GM12874 (cell line): ENCODE results near the gene RABEPK.

Experiments used
- TF ChIP-seq, protein P1 (sequence below): IDR thresholded peaks from 2 replicates; pipeline ENCODE4 v1.5.1; 2011; ENCODE audit warnings: low read depth, mild to moderate bottlenecking, control low read depth, low read length, moderate library complexity; ENCODE audit not compliant: insufficient read depth

The RABEPK gene

GRCh38 chr9:125189011-125189360 lies 11.4 kb upstream of the RABEPK start:
- TF ChIP-seq, protein P1, sequence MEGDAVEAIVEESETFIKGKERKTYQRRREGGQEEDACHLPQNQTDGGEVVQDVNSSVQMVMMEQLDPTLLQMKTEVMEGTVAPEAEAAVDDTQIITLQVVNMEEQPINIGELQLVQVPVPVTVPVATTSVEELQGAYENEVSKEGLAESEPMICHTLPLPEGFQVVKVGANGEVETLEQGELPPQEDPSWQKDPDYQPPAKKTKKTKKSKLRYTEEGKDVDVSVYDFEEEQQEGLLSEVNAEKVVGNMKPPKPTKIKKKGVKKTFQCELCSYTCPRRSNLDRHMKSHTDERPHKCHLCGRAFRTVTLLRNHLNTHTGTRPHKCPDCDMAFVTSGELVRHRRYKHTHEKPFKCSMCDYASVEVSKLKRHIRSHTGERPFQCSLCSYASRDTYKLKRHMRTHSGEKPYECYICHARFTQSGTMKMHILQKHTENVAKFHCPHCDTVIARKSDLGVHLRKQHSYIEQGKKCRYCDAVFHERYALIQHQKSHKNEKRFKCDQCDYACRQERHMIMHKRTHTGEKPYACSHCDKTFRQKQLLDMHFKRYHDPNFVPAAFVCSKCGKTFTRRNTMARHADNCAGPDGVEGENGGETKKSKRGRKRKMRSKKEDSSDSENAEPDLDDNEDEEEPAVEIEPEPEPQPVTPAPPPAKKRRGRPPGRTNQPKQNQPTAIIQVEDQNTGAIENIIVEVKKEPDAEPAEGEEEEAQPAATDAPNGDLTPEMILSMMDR, result no peak

- TF ChIP-seq, protein P1, result peak; percentile 83
Observed at GRCh38 chr9:125189361-125190289, 10.7 kb upstream of the RABEPK start, which contains the start of gene PPP6C. PPP6C (minus strand) TSS chr9:125189803; CDS start chr9:125189718, 85 bp downstream.

DNA sequence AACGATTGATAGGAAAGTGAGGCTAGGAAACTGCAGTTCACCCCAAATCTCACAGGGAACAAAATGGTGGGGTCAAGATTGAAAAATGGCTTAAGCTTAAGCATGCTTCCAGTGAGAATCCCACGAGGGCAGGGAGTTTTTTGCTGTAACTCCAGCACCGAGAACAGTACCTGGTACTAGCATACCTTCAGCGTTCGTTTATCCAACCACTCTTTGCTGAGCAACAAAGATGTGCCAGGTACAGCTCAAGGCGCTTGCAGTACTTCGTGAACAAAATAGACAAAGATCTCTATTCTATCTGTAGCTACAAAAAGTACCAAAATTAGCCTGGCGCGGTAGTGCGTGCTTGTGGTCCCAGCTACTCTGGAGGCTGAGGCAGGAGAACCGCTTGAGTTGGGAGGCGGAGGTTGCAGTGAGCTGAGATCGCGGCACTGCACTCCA lies 10.0 kb upstream of the RABEPK start:
- TF ChIP-seq, protein P1, result no peak

DNA sequence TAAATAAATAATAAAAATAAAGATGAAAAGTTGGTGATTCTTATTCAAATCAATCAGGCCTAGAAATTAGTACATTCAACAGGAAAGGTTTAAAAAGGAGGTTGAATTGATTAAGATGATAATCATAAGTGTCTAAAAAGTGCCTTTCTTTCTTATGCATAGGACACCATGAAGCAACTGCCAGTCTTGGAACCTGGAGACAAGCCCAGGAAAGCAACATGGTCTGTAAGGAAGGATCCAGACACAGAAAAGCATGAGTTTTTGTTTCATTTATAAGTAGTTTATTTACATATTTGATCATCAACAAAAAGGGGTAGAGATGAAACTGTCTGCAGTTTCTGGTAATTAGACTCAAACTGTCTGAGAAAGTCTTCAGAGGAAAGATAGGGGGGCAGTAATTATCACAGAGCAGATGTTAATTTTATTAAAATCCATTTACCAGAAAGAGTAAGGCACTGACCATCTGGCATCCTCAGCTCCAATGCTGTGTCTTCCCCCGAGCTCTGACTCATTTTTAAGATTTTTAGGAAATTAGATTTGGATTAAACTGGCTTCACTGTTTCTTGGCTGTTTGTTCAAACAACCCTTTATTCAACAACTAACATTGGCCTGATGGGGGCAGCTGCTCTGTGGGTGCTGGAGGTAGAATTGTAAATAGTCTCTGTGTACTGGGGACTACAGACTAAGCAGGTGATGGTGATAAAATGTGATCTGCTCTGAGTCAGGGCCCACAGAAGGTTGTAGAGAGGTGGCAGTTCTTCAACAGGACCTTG lies 2.7 kb downstream of the RABEPK start:
- TF ChIP-seq, protein P1, result no peak

- TF ChIP-seq, protein P1, result no peak
Observed at GRCh38 chr9:125204477-125204876, 4.1 kb downstream of the RABEPK start.

DNA sequence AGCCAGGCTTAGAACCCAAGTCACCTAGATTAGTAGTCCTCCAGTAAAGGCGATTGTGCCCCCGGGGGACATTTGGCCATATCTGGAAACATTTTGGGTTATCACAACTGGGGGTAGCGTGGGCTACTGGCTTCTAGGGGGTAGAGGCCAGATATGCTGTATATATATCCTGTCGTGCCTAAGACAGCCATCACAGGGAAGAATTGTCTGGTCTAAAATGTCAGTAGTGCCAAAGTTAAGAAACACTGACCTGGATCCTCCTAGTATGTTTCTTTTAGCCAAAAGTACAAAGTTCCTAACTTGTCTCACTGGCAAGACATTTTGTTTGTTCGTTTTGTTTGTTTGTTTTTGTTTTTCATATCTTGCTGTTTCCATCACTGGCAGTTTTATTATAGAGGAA lies 13.8 kb downstream of the RABEPK start:
- TF ChIP-seq, protein P1, result no peak

DNA sequence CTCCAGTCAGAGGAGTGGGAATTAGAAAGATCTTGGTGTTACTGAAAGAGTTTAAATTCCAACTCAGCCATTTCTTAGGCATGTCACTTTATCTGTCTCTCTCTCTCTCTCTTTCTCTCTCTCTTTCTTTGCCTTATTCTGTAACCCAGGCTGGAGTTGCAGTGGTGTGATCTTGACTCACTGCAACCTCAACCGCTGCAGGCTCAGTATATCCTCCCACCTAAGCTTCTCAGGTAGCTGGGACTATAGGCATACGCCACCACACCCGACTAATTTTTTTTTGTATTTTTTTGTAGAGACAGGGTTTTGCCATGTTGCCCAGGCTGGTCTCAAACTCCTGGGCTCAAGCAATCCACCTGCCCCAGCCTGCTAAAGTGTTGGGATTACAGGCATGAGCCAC lies 18.3 kb downstream of the RABEPK start:
- TF ChIP-seq, protein P1, result no peak
